ENCODE data around the gene RFX5.
A peak's percentile ranks its signal among the peaks of the same experiment; 100 is the strongest.

RFX5 gene

DNA sequence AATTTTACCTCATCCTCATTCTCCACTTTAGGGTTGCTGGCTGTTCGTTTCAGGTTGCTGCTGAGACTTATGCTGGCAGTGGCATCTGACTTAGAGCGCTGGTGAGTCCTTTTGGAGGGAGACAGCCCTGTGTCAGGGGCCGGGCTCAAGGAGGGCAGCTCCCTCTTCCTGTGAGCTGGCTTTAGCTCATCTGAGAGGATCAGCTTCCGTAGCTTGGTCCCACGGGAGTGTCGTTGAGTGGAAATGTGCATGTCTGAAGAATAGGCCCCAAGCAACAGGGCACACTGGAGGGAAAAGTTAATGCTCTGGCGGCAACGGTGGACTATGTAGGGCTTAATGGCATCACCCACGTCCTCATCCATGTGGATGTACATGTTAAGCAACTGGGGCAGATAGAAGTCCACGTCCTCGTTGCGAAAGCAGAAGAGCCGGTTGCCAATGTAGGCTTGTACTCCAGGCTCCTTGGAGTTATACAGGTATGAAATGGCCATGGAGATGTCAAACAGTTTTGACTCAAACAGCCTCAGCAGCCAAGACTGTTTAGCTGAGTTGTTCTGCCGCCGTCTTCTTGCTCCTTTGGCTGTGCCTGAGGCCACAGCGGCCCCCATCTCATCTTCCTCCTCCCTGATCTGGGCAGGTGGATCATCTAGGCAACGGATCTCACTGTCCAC is 31.4 kb downstream of the RFX5 start:
- DNase-seq = no peak

DNA sequence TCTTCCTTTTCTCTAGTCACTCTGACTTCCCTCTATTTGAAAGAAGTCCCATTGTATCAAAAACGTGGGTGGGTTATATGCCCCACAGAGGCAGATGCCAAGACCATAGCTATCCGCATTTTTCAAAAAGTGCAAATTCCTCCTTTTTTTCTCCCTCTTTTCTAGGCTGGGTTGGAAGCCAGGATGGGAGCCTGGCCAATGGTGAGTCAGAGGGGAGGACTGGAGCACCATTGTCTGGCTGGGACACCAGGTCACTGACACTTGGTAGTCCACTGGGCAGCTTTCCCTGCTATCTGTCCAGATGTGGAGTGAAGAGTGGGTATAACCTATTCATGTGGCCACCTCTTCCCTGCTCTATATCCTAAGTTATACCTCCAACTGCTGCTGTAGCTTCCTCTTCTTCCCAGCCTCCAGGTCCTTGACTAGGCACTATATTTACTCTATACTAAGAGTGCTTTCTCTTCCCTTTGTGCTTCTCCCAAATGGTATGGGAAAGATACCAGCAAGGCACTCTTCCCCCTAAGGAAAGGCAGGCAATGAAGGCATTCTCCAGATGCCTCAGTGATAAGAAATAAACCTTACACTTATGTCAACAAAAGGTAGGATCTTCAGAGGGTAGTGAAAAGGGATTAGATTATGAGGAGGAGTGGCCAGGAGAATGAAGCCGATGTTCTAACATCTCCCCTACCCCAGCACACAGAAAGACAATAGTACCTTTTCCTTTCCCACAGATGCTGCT is 32.7 kb downstream of the RFX5 start:
- no peak for DNase-seq

DNA sequence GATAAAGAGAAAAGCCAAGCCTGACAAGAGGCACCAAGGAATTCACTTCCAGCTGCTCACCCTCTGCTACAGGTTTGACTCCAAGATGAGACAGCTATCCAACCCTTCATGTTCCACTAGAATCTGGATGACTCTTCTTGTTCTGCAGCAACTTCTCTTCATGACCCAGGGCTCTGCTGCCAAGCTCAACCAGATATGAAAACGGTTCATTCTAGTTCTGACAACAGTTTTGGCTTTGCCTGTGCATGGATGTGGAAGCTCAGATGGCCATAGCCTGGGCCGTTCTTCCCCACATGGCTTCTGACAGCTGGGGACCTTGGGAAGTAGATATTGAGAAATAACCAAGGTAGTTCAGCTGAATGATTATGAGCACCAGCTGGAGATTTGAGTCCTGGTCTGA is 33.6 kb downstream of the RFX5 start:
- no peak for DNase-seq

DNA sequence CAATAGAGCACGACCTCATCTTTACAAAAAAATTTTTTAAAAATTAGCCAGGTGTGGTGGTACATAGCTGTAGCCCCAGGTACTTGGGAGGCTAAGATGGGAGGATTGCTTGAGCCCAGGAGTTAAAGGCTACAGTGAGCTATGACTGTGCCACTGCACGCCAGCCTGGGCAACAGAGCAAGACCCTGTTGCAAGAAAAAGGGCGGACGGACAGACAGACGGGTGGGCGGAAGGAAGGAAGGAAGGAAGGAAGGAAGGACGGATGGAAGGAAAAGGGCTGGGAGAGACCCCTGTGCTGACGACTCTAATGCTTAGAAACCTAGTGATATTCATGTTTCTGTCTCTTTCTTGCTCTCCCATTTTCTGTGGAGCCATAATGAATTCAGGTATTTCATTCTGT is 34.2 kb downstream of the RFX5 start:
- no peak for DNase-seq

DNA sequence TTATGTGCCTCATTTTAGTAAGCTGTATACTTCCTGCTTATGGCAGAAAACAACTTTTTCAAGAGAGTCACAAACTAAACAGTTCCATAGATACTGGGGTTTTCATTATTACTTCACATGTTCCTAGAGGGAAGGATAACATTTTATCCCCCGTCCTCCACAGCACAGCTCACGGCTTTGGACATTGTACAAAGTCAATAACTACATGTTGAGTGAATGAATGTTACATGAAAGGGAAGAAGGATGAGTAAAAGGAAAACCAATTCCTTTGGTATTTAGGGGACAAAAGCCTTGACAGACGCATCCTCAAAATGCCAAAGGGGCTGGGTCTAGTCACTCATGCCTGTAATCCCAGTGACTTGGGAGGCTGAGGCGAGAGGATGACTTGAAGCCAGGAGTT is 34.6 kb downstream of the RFX5 start:
- no peak for DNase-seq

DNA sequence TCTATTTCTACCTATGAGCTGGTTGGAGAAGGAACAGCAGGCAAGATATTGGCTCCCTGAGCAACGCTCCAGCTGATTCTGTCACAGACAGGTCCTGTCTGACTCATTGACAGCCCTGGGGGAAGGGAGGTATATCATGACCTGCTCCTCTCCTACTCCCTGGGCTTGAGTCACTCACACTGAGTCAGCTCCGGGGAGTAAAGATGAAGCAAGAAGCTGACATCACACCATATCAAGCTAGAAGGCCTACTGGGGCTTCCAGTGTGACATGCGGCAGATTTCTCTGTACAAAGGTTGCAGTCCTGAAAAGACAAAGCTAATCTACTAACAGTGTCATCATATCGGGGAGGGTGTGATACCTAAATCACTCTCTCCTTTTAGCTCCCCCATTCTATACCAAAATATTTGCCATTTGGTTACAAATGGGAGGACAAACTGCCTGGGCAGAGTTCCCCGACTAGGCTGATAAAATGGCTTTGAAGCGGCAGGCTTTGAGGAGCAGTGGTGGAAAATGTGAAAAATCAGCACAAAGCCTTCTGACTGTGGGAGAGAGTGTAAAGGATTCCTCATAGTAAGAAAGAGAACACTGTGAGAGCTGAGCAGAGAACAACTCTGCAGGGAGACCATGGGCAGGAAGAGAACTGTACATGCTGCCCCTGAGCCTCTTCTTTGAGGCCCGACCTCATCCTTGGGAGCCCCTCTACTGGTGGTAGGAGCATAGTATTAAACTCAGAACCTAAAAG is 35.3 kb downstream of the RFX5 start:
- DNase-seq = peak; percentile 24 to 84

DNA sequence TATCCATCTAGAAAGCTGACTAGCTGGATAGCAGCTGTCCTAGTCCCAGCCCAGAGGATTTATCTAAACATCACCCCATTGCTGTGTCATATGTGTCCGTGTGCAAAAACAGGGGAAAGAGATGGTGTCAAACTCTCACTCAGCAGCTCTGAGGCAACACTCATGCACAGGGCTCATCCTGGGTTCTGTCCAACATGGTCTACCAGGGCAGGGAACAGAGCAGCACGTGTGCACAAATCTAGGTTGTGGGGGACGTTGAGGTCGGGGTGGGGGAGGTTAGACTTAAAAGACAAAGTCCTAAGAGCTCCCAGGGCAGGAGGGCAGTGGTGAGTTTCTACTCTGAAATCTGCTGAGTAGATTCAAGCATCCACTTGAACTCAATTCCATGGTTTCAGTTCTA is 36.0 kb downstream of the RFX5 start:
- DNase-seq = no peak

DNA sequence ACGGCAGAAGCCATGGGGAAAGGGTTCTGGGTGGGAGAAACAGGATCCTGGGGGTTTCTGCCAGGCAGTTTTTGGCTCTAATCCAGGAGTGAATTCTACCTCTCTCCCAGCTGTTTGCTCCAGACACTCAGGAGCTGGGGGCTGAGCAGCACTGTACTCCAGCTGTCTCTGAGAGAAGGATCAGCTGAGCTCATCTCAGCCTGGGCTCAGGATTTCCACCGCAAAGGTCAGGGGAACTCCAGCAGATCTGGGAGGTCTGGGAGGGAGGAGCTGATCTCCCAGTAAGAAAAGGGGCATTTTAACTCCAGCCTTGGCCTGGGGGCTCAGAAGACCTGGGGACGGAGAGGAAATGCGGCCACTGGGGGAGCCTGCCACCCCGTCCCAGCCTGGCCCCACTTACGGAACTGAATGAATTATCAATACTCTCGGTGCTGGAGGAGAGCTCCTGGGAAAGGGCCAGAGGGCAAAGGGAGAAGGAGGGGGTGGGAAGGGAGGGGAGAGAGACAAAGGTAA is 37.2 kb downstream of the RFX5 start:
- no peak for DNase-seq

DNA sequence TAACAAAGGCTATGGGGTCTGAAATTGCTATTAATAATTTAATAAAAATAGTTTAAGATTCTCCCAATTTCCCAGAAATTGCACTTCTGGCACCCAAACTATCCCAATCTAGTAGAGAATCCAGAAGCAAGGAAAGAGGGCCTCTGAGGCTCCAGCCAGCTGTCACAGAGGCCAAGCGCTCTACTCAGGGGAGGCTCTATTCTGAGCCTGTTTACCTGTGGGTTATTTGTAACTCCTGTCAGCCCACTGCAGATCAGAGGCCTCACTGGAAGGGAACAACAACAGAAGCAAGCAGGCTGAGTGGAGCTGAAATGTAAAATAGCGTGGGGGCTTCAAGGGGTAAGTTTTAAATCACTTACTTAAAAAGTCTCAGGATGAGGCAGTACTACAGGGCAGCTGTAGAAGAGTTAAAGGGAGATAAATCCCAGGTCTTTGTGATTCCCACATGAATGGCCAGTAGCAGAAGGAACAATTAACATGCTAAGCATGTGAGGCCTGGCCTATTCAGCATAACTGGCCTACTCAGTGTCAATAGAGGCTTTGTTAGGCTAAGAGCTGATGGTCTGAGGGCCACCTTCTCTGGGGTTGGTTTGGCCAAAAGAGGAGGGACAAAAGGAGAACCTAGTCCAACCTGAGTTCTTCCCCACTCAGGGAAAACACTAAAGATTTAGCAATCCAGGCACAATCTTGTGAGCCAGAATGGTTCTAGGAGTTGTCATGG is 52.1 kb downstream of the RFX5 start:
- no peak for DNase-seq

DNA sequence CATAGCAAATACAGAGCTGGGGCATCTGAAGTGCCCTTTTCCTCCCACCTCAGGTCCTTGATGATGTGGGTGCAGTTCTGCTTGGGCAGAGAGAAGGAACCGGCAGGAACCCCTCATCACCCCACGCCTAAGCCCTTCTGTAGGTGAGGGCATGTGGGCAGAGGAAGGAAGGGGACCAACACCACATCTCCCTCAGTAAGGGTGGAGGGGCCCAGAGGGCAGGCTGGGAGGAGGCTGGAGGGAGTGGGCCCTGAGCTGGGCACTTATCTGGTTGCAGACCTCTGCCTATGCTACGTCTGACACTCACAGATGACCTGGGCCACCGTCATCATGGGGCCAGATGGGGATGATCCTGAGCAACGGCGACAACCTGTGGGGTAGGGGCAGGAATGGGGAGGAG is 54.0 kb downstream of the RFX5 start:
- DNase-seq = no peak

DNA sequence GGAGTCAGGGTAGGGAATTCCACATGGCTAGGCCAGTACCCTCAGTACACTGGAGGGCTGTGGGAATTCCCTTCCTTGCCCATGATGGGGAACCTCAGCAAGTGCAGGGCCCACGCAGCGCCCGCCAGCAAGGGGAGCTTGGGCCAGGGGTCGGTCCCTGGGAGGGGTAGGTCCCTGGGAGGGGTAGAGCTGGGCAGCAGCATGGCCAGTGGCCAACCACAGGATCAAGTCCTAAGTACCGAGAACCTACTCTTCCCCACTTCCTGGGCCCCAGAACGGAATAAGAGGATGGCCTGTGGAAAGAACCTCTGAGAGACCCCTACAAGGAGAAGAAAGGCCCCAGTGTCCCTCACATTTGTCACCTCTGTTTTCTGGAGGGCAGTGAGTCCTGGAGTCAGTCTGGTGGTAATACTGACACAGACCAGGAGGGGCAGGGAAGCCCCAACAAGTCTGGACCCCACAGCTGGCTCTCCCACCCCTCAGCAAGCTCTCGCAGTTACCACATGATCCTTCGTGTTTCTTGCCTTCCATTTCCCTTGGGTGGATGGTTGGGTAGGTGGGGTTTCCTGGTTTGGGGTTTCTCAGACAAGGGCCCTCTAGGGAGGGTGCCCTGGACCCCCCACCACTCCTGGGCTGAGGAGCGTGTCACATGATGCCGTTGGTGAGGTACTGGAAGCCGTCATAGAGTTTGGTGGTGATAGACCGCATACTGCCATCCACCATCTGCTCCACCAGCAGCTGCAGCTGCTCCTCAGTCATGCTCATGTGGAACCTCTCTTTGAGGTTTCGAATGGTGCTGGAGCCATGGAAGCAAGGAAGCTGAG is 54.6 kb downstream of the RFX5 start:
- DNase-seq = no peak

DNA sequence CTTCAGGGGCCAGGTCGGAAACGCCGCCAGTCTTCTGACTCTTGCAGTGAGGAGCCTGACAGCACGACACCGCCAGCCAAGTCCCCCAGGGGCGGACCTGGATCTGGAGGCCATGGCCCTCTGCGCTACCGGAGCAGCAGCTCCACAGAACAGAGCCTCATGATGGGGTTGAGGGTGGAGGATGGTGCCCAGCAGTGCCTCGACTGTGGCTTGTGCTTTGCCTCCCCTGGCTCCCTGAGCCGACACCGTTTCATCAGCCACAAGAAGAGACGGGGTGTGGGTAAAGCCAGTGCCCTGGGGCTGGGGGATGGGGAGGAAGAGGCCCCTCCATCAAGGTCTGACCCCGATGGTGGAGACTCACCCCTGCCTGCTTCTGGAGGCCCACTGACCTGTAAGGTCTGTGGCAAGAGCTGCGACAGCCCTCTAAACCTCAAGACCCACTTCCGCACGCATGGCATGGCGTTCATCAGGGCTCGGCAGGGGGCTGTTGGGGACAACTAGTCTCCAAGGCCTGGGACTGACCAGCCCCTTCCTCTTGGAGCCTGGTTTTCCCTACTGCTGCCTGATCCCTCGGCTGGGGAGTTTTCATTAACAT is 56.2 kb downstream of the RFX5 start:
- no peak for DNase-seq
